Suprapubic skin (tissue), 4 donors: ENCODE measurements around the gene STPG1. TPM values are rescaled to one million over a fixed set of nuclear protein-coding genes. Genes with fewer than 3 reads are reported as not detected.
A peak's percentile ranks its signal among the peaks of the same experiment; 100 is the strongest.

Experiments used
- DNase-seq, 2 donors: peaks; one replicate each; pipeline ENCODE4 v3.0.0-alpha.2; 2019; ENCODE audit warnings: low spot score in 2 of 2
- H3K27ac ChIP-seq: fragments of 200-600 bp; sonication (generic); one replicate; pipeline ENCODE4 v1.5.1; 2019
- H3K27me3 ChIP-seq: fragments of 200-600 bp; sonication (generic); one replicate; pipeline ENCODE4 v1.5.1; 2019
- H3K36me3 ChIP-seq: fragments of 200-600 bp; sonication (generic); one replicate; pipeline ENCODE4 v1.5.1; 2019
- H3K4me1 ChIP-seq: fragments of 200-600 bp; sonication (generic); one replicate; pipeline ENCODE4 v1.5.1; 2019
- H3K4me3 ChIP-seq: fragments of 200-600 bp; sonication (generic); one replicate; pipeline ENCODE4 v1.5.1; 2019; ENCODE audit warnings: mild to moderate bottlenecking
- H3K9me3 ChIP-seq: fragments of 200-600 bp; sonication (generic); one replicate; pipeline ENCODE4 v1.5.1; 2019
- CTCF ChIP-seq, 2 donors: fragments of 200-600 bp in 1 of 2; fragments of 450-650 bp in 1 of 2; sonication (generic) in 1 of 2; IDR thresholded peaks; one replicate each; pipeline ENCODE4 v1.5.1; 2016 to 2019; ENCODE audit warnings: antibody characterized with exemption in 2 of 2, mild to moderate bottlenecking in 1 of 2, moderate library complexity in 1 of 2
- EP300 ChIP-seq: sonication (generic); formaldehyde crosslinking; IDR thresholded peaks from one replicate; pipeline ENCODE4 v1.6.1; 2017; ENCODE audit warnings: antibody characterized with exemption
- POLR2A ChIP-seq, 2 donors: fragments of 450-650 bp; IDR thresholded peaks; one replicate each; pipeline ENCODE4 v1.6.1; 2017; ENCODE audit warnings: antibody characterized with exemption in 2 of 2, mild to moderate bottlenecking in 2 of 2, moderate library complexity in 2 of 2
- POLR2AphosphoS5 ChIP-seq, 3 donors: sonication (generic); formaldehyde crosslinking; IDR thresholded peaks; one replicate each; pipeline ENCODE4 v1.6.1; 2017; ENCODE audit warnings: antibody characterized with exemption in 3 of 3
- WGBS: methylation state at CpG from one replicate; pipeline ENCODE4 v1.1.5; 2018; 5-methylcytosine and 5-hydroxymethylcytosine counted together
- total RNA-seq, 4 donors: library from RNA; depleted of rRNA; stranded (reverse); fragments of >200 nt; gene quantifications; one replicate each; pipeline ENCODE4 v1.1.0, GENCODE V29; 2016

Gene STPG1
- total RNA-seq, 4 donors from 2014 or later, result 7.2 to 8.5 (median 7.8) TPM

GRCh38 chr1:24363994-24364393 is 49.6 kb downstream of the STPG1 start:
- no peak for DNase-seq
- 86% methylated on average over 7 of the region's 7 CpGs for WGBS
- peaks cover 34% of the 10 kb centered on the region for H3K4me1 ChIP-seq
- no peak for TF ChIP-seq CTCF (IDR thresholded peaks at IDR 0.05)
- TF ChIP-seq POLR2A (IDR thresholded peaks at IDR 0.05), result no peak
- TF ChIP-seq EP300, result no peak
- no peak for TF ChIP-seq POLR2AphosphoS5 (IDR thresholded peaks at IDR 0.05)
- peak overlapping the region; percentile 61 for H3K27ac ChIP-seq
- H3K4me3 ChIP-seq, result no peak overlapping the region
- H3K27me3 ChIP-seq, result no peaks in the 10 kb centered on the region
- no peaks in the 10 kb centered on the region for H3K9me3 ChIP-seq
- peaks cover 5% of the 10 kb centered on the region for H3K36me3 ChIP-seq

GRCh38 chr1:24362982-24363614 is 50.5 kb downstream of the STPG1 start:
- H3K36me3 ChIP-seq, result peaks cover 10% of the 10 kb centered on the region
- no peaks in the 10 kb centered on the region for H3K9me3 ChIP-seq
- H3K27ac ChIP-seq, result no peak overlapping the region
- 55% methylated on average over 4 of the region's 4 CpGs for WGBS
- peaks cover 34% of the 10 kb centered on the region for H3K4me1 ChIP-seq
- no peak for TF ChIP-seq CTCF (IDR thresholded peaks at IDR 0.05)
- no peak for TF ChIP-seq EP300
- TF ChIP-seq POLR2A (IDR thresholded peaks at IDR 0.05), result no peak
- peak in 2 of 3 donors; percentile 4 to 29 for TF ChIP-seq POLR2AphosphoS5 (IDR thresholded peaks at IDR 0.05)
- no peak for DNase-seq
- no peak overlapping the region for H3K4me3 ChIP-seq
- no peaks in the 10 kb centered on the region for H3K27me3 ChIP-seq

- WGBS, result 86% methylated on average over 2 of the region's 2 CpGs
- TF ChIP-seq EP300 (no peak), POLR2AphosphoS5 (IDR thresholded peaks at IDR 0.05) (no peak), CTCF (IDR thresholded peaks at IDR 0.05) (no peak), POLR2A (IDR thresholded peaks at IDR 0.05) (no peak)
- Histone ChIP-seq H3K9me3 (no peaks in the 10 kb centered on the region), H3K4me1 (peaks cover 34% of the 10 kb centered on the region), H3K27me3 (no peaks in the 10 kb centered on the region), H3K36me3 (peaks cover 17% of the 10 kb centered on the region), H3K27ac (no peak overlapping the region), H3K4me3 (no peak overlapping the region)
- no peak for DNase-seq
These were observed 51.2 kb downstream of the STPG1 start for GRCh38 chr1:24362396-24362795.

DNA sequence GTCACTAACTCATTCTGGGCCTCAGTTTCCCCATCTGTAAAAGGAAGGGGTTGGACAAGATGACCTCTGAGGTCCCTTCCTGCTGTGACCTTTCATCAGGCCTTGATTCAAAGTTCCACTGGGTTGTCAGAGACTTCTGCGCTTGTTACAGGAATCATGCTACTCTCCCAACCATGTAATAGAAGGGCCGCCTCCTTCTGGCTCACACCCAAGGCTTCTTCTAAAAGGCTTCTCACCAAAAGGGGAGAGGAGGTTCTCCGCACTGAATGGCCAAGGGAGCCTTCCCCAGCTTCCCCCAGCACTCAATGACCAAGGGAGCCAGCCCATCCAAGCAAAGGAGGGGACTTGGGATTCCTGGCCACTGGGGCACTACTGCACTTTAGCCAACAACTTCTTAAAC is 51.8 kb downstream of the STPG1 start:
- peaks cover 19% of the 10 kb centered on the region for H3K36me3 ChIP-seq
- no peaks in the 10 kb centered on the region for H3K9me3 ChIP-seq
- no peak overlapping the region for H3K27ac ChIP-seq
- H3K4me3 ChIP-seq, result no peak overlapping the region
- DNase-seq, result no peak
- TF ChIP-seq POLR2AphosphoS5 (IDR thresholded peaks at IDR 0.05) (no peak), CTCF (IDR thresholded peaks at IDR 0.05) (no peak), EP300 (no peak), POLR2A (IDR thresholded peaks at IDR 0.05) (no peak)
- no peaks in the 10 kb centered on the region for H3K27me3 ChIP-seq
- 100% methylated on average over 3 of the region's 3 CpGs for WGBS
- H3K4me1 ChIP-seq, result peaks cover 34% of the 10 kb centered on the region

- no peak for DNase-seq
- Histone ChIP-seq H3K4me1 (peaks cover 30% of the 10 kb centered on the region), H3K36me3 (peaks cover 19% of the 10 kb centered on the region), H3K4me3 (no peak overlapping the region), H3K27ac (no peak overlapping the region), H3K27me3 (no peaks in the 10 kb centered on the region), H3K9me3 (no peaks in the 10 kb centered on the region)
- 94% methylated on average over 10 of the region's 10 CpGs for WGBS
- no peak for TF ChIP-seq CTCF (IDR thresholded peaks at IDR 0.05)
- TF ChIP-seq EP300, result no peak
- TF ChIP-seq POLR2AphosphoS5 (IDR thresholded peaks at IDR 0.05), result no peak
- TF ChIP-seq POLR2A (IDR thresholded peaks at IDR 0.05), result no peak
These were observed 52.9 kb downstream of the STPG1 start for GRCh38 chr1:24360681-24361080.
